ENCODE measurements around the gene CFAP92. TPM values are rescaled to one million over a fixed set of nuclear protein-coding genes. Genes with fewer than 3 reads are reported as not detected.

Gene CFAP92
- total RNA-seq, 3 donors from 2014 or later: 0.66 to 1.4 (median 1.3) TPM

DNA sequence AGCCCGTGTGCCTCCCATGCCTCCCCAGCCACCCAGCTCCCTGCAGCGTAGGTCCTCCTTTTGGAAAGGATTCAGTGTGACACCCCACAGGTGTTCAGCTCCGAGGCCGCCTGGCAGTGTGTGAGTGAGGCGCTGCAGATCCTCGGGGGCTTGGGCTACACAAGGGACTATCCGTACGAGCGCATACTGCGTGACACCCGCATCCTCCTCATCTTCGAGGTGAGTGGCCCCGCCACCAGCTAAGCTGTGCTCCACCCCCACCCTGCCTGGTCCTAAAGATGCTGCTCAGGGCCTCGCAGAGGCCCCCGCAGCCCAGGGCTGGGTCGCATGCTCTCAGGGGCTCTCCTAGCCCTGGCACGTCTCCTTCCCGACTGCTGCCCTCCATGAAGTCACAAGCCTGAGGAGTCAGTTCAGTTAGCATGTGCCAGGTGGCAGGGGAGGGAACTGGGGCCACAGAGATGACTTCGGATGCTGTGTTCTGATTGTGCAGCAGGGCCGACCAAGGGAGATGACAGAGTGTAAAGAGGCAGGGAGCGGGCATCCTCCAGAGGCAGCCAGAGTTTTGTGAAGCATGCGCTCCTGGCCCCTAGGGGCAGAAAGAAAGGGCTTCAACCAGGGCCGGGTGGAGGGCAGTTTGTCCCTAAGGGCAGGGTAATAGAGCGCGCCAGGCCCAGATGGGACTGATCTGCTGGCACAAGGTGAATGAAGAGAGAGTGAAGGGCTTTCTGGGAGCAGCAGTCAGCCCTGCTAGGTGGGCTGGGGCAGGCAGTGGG lies 87.7 kb downstream of the CFAP92 start:
- TF ChIP-seq, protein P1, sequence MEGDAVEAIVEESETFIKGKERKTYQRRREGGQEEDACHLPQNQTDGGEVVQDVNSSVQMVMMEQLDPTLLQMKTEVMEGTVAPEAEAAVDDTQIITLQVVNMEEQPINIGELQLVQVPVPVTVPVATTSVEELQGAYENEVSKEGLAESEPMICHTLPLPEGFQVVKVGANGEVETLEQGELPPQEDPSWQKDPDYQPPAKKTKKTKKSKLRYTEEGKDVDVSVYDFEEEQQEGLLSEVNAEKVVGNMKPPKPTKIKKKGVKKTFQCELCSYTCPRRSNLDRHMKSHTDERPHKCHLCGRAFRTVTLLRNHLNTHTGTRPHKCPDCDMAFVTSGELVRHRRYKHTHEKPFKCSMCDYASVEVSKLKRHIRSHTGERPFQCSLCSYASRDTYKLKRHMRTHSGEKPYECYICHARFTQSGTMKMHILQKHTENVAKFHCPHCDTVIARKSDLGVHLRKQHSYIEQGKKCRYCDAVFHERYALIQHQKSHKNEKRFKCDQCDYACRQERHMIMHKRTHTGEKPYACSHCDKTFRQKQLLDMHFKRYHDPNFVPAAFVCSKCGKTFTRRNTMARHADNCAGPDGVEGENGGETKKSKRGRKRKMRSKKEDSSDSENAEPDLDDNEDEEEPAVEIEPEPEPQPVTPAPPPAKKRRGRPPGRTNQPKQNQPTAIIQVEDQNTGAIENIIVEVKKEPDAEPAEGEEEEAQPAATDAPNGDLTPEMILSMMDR (IDR thresholded peaks at IDR 0.05): no peak
- TF ChIP-seq POLR2A (IDR thresholded peaks at IDR 0.05) (no peak), POLR2AphosphoS5 (IDR thresholded peaks at IDR 0.05) (no peak)
- Histone ChIP-seq H3K27me3 (no peaks in the 10 kb centered on the region), H3K4me1 (no peaks in the 10 kb centered on the region), H3K36me3 (peaks cover 15% of the 10 kb centered on the region), H3K9me3 (no peaks in the 10 kb centered on the region), H3K4me3 (no peak overlapping the region), H3K27ac (no peak overlapping the region)
- DNase-seq (ENCODE audit: low spot score in 2 of 2): no peak
- intact Hi-C loops (cut with DNase I; ENCODE audit: low total_unique reads): no loop called here

DNA sequence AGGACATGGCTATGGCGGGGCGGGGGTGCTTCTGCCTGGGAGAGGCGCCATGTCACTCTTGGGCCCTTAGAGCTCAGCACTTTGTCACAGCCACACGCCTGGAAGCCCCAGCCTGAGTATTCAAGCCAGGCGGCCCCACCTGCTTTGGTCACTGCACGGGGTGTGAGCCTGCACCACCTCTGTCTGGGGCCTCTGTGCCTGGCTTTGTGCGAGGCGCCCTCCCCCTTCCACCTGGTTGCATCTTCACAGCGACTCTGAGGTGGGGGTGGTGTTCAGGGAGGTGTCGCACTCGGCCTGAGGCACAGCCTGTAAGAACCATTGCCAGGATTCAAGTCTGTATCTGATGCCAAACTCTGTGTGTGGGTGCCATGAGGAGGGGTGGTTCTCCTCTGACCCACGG lies 90.4 kb downstream of the CFAP92 start:
- H3K36me3 ChIP-seq: peaks cover 15% of the 10 kb centered on the region
- no peak for TF ChIP-seq POLR2A (IDR thresholded peaks at IDR 0.05)
- TF ChIP-seq, protein P1 (IDR thresholded peaks at IDR 0.05): no peak
- TF ChIP-seq POLR2AphosphoS5 (IDR thresholded peaks at IDR 0.05): no peak

DNA sequence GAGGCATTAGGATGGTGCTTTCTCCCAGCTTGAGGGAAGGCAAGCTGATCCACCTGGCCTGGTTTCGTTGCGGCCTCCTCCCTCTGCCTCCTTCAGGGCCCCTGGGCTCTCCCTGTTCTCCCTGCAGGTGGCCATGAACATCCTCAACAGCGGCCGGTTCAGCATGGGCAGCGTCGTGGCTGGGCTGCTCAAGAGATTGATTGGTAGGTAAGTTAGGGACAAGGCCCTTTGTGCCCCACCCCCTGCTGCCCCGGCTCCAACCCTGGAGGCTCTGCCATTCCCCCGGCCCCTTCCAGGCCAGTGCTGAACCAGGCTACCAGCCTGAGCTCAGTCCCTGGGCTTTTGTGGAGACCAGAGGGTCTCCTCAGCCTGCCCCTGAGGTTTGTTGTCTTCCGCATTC lies 91.5 kb downstream of the CFAP92 start:
- TF ChIP-seq, protein P1 (IDR thresholded peaks at IDR 0.05): no peak
- TF ChIP-seq POLR2A (IDR thresholded peaks at IDR 0.05): no peak
- no peak overlapping the region for H3K27ac ChIP-seq
- peaks cover 15% of the 10 kb centered on the region for H3K36me3 ChIP-seq
- H3K27me3 ChIP-seq: no peaks in the 10 kb centered on the region
- H3K4me1 ChIP-seq: no peaks in the 10 kb centered on the region
- no peak overlapping the region for H3K4me3 ChIP-seq
- no peaks in the 10 kb centered on the region for H3K9me3 ChIP-seq
- intact Hi-C loops (cut with DNase I; ENCODE audit: low total_unique reads): no loop called here
- DNase-seq (ENCODE audit: low spot score in 2 of 2): no peak

More for the DNA sequence above, 90.4 kb downstream of the CFAP92 start:
- no peak overlapping the region for H3K4me3 ChIP-seq
- H3K9me3 ChIP-seq: no peaks in the 10 kb centered on the region
- no peak for DNase-seq (ENCODE audit: low spot score in 2 of 2)
- H3K27ac ChIP-seq: no peak overlapping the region
- no peaks in the 10 kb centered on the region for H3K4me1 ChIP-seq
- intact Hi-C loops (cut with DNase I; ENCODE audit: low total_unique reads): no loop called here
- H3K27me3 ChIP-seq: no peaks in the 10 kb centered on the region

DNA sequence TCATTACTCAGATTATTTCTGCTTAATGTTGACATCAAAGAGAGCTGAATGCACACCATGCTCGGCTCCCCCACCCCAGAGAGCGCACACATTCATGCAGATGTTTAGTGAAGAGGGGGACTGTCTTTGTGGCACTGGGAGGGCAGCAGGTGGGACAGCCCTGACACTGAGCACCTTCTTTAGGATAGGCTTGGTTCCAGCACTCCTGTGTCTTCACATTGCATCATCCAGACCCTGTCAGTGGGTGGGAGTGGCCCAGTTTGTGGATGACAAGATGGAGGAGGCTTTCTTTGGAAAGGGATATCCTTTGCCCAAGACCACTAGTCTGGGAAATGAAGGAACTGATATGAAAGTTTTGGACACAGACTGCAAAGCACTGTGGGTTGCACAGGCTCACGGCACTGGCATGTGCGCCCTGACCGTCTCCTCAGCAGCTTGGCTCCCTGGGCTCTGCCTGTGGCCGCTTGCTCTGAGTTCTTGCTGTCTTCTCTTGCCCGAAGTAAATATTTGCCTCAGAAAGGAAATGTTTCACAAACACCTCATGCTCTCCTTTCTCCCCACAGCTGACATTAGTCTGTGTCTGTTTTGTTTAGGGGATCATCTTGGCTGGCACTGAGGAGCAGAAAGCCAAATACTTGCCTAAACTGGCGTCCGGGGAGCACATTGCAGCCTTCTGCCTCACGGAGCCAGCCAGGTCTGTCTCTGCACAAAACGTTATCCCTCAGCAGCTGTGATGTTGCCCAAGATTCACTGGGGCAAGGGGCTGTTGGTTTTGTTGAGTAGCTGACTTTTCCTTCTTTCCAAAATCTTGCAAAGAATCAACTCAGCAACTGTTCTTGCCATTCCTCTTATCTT lies 97.8 kb downstream of the CFAP92 start:
- Histone ChIP-seq H3K27me3 (no peaks in the 10 kb centered on the region), H3K4me1 (no peaks in the 10 kb centered on the region), H3K9me3 (no peaks in the 10 kb centered on the region), H3K27ac (no peak overlapping the region), H3K4me3 (no peak overlapping the region), H3K36me3 (no peaks in the 10 kb centered on the region)
- no peak for TF ChIP-seq POLR2AphosphoS5 (IDR thresholded peaks at IDR 0.05)
- TF ChIP-seq, protein P1 (IDR thresholded peaks at IDR 0.05): no peak
- no peak for DNase-seq (ENCODE audit: low spot score in 2 of 2)
- intact Hi-C loops (cut with DNase I; ENCODE audit: low total_unique reads): no loop called here

Measured in breast epithelium (tissue), 4 donors.